ENCODE results near the gene NCAM2. TPM values are rescaled to one million over a fixed set of nuclear protein-coding genes. Genes with fewer than 3 reads are reported as not detected.

NCAM2 gene
- total RNA-seq, 2 donors from 2014 or later = 1.8 to 2.3 TPM

GRCh38 chr21:21200103-21200938, 202.1 kb downstream of the NCAM2 start:
- Histone ChIP-seq H3K4me1 (no peaks in the 10 kb centered on the region), H3K36me3 (no peaks in the 10 kb centered on the region), H3K4me3 (peak overlapping the region in 1 of 2 donors; percentile 21), H3K27ac (peak overlapping the region; percentile 55 to 72), H3K9me3 (no peaks in the 10 kb centered on the region), H3K27me3 (no peaks in the 10 kb centered on the region)
- TF ChIP-seq CTCF (IDR thresholded peaks at IDR 0.05) = no peak
- peak; percentile 84 for DNase-seq (ENCODE audit: low spot score)

- peak overlapping the region; percentile 49 to 72 for H3K27ac ChIP-seq
Observed at GRCh38 chr21:21200939-21201615, 202.9 kb downstream of the NCAM2 start.

DNA sequence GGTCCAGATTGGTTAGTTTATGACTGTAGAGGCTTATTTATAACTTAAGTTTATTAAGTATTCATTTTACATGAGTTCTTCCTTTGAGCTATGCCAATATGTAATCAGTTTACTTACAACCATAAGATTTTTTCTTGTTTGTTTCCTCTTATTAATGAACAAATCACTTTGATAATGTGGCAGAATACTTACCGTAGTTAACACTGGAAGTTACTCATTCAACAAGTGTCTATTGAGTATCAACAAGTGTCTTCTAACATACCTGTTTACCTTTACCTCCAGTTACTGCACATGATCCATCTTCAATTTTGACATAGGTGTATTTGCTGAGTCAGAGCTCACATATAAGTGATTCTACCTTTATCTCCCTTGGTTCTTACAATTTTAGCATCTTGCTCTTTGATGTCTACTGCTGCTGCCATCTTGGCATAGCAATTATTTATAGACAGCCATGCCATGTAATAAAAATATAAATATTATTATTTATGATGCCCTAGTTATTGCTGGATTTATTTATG, 205.7 kb downstream of the NCAM2 start:
- no peak for DNase-seq (ENCODE audit: low spot score)
- Histone ChIP-seq H3K27me3 (no peaks in the 10 kb centered on the region), H3K27ac (no peak overlapping the region), H3K9me3 (no peaks in the 10 kb centered on the region), H3K36me3 (no peaks in the 10 kb centered on the region), H3K4me3 (no peak overlapping the region), H3K4me1 (no peaks in the 10 kb centered on the region)
- no peak for TF ChIP-seq CTCF (IDR thresholded peaks at IDR 0.05)

More at GRCh38 chr21:21200939-21201615, 202.9 kb downstream of the NCAM2 start:
- Histone ChIP-seq H3K4me3 (peak overlapping the region in 1 of 2 donors; percentile 21), H3K36me3 (no peaks in the 10 kb centered on the region), H3K9me3 (no peaks in the 10 kb centered on the region), H3K4me1 (no peaks in the 10 kb centered on the region), H3K27me3 (no peaks in the 10 kb centered on the region)
- no peak for DNase-seq (ENCODE audit: low spot score)
- no peak for TF ChIP-seq CTCF (IDR thresholded peaks at IDR 0.05)

DNA sequence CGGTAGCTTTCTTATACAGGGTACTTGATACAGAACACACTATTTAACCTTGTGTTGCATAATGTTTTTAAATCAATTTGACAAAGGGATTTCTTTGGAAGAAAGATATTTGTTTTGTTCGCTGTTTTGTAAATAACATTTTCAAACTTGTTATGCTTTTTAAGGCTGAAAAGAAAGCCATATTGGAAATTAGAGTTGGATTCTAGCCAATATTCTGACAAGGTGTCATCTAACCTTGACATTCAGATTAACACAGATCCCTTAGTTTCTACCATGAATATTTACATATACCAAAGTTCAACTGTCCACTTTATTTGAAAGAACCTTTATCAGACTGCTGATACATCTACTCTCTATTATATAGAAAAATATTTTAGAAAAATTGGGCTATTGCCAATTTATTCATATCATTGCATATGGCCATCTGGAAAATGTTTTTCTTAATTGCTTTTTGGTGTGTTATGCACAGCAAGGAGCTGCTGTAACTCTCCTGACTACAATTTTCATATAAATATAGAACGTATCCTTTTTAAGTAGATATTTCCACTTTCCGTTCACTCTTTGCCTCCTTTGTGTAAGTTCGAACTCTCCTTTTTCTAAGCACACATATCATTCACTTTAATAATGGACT, 206.3 kb downstream of the NCAM2 start:
- H3K27ac ChIP-seq = no peak overlapping the region
- no peaks in the 10 kb centered on the region for H3K27me3 ChIP-seq
- no peak for DNase-seq (ENCODE audit: low spot score)
- no peaks in the 10 kb centered on the region for H3K36me3 ChIP-seq
- H3K9me3 ChIP-seq = no peaks in the 10 kb centered on the region
- H3K4me1 ChIP-seq = no peaks in the 10 kb centered on the region
- no peak for TF ChIP-seq CTCF (IDR thresholded peaks at IDR 0.05)
- H3K4me3 ChIP-seq = no peak overlapping the region

GRCh38 chr21:21205604-21206003, 207.4 kb downstream of the NCAM2 start:
- no peak overlapping the region for H3K4me3 ChIP-seq
- no peaks in the 10 kb centered on the region for H3K4me1 ChIP-seq
- no peaks in the 10 kb centered on the region for H3K27me3 ChIP-seq
- H3K36me3 ChIP-seq = no peaks in the 10 kb centered on the region
- no peak overlapping the region for H3K27ac ChIP-seq
- DNase-seq (ENCODE audit: low spot score) = no peak
- TF ChIP-seq CTCF (IDR thresholded peaks at IDR 0.05) = no peak
- no peaks in the 10 kb centered on the region for H3K9me3 ChIP-seq

Measured in right atrium auricular region (tissue), 2 donors.